ENCODE results near the gene TYSND1.
"Not testable (repeated sequence)": the region's sequence is repeated elsewhere in the genome, so short reads cannot be mapped to it uniquely, and the experiment has no call there.

The TYSND1 gene

DNA sequence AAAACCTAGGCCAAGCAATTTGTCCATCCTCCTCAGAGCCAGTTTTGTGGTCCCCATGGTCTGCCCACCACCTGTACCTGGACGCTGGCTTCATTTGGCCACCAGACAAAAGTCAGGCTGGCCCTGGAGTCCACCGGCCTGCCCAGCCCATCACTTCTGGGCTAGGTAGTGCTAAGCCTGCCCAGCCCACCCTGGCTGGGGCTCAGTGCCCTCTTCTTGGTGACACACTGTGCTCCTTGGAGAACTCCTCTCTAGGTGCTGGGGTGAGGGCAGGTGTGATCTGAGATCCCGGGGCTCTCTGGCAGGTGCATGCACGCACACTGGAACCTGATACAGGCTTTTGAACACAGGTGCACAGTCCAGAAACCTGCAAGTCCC, 15.0 kb downstream of the TYSND1 start:
- DNase-seq = no peak

GRCh38 chr10:70130878-70131559, 15.5 kb downstream of the TYSND1 start:
- peak; percentile 66 for DNase-seq

DNA sequence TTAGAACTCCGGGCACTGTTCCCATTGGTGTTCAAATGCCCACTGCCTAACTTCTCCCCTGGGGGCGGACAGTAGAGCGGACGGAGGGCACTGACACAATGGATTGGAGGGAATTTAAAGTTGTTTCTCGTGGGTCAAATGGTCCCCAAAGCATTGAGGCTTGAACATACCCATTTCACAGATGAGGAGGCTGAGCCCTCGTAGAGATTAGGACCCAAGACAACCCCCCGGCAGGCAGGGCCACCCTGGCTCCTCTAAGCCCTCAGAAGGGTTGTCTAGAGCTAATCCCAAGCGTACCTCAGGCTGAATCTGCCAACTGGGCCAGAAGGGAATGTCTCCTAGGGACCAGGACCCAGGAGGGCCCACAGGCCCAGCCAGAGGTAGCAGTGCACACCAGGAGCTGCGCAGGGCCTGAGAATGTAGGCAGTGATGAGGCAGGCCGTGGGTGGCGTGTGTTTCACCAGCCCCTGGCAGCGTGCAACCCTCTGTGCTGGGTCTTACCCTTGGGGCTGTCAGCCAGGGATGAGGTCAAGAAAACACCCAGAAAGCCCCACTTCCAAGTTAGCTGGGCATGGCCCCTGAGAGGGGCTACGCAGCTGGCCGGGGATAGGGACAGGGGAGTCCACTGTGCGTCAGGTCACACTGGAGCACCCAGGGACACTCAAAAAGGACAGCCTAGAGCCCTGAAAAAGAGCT, 19.7 kb downstream of the TYSND1 start:
- DNase-seq = no peak

DNA sequence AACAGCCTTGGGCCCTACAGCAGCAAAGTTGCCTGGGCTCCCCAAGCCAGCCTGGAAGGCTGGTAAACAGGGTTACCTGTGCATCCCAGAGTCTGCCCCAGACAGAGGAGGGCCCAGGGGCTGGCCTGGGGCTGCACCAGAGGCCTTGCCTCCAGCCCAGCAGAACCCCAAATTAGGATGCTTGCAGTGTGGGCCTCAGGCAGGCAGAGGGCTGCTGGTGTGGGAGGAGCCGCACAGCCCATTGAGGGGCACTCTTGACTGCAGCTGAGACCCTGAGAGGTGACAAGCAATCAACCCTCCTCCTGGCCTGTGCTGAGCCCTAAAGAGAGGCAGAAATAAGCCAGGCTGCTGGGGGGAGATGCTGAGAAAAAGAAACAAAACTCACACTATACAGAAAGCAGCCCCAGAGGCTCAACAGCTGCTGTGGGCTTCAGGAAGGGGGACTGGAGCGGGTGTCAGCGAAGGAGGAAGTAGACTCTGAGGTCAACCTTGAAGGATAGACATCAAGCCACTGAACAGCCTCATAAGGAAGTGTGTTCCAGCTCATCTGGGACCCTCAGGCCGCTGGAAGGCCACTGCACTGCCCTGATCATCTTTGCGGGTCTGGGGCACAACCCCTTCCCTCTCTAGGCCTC, 20.5 kb downstream of the TYSND1 start:
- DNase-seq = no peak

- no peak for DNase-seq
Measured at GRCh38 chr10:70124918-70125317, 21.6 kb downstream of the TYSND1 start.

GRCh38 chr10:70124415-70124814, 22.1 kb downstream of the TYSND1 start:
- DNase-seq = no peak

DNA sequence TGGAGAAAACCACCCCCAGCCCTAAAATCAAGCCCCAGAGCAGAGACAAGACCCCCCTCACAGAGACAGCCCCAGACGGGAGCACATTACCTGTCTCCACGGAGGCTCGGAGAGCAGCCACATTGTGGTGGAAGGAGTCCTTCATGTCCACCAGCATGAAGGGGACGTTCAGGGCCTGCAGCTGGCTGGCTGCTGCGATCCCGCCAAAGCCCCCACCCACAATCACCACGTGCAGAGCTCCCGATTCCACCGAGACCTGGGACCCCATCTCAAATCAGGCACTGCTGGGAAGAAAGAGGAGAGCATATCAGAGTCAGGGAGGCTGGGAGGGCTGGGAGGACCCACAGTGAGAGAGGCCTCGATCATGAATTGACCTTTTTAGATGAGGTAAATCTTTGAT, 22.7 kb downstream of the TYSND1 start:
- DNase-seq = no peak

DNA sequence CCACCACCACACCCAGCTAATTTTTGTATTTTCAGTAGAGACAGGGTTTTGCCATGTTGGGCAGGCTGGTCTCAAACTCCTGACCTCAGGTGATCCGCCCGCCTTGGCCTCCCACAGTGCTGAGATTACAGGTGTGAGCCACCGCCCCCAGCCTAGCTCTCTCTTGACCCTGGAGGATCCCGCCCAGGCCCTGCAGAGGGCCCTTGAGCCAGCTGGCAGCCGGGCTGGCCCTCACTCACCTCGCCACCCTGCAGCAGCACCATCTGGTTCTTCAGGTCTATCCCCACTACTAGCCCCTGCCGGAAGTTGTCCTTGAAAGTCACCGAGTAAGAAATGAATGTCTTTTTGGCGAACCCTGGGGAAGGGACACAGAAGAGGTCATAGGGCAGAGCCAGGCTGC, 23.3 kb downstream of the TYSND1 start:
- not testable (repeated sequence) for DNase-seq

- DNase-seq = no peak
Measured at GRCh38 chr10:70122742-70123141, 23.8 kb downstream of the TYSND1 start.

DNA sequence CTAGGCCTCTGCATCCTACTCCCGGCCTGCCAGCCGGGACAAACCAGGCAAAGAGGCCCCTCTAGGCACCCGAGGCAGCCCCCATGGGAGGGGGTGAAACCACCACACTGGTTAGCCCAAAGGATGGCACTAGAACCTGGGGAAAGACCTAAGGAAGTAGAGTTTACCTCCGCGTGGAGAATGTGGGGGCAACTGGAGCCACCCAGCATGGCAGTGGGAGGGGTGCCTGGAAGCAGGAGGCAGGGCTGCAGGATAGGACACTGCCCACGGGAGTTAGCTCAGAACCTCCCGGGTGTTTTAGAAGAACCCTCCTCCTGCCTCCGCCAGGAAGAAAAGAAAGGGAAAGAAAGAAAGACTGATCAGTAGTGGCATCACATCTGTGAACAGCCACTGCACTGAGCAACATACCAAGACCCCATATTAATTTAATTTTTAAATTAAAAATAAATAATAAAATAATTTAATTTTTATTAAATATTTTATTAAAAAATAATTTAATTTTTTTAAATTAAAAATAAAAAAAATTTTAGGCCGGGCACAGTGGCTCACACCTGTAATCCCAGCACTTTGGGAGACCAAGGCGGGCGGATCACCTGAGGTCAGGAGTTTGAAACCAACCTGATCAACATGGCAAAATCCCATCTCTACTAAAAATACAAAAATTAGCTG, 25.1 kb downstream of the TYSND1 start:
- no peak for DNase-seq

GRCh38 chr10:70120417-70120816, 26.1 kb downstream of the TYSND1 start:
- DNase-seq = no peak

- no peak for DNase-seq
Measured at GRCh38 chr10:70119623-70120022, 26.9 kb downstream of the TYSND1 start.

- no peak for DNase-seq
Measured at GRCh38 chr10:70119197-70119596, 27.3 kb downstream of the TYSND1 start.

DNA sequence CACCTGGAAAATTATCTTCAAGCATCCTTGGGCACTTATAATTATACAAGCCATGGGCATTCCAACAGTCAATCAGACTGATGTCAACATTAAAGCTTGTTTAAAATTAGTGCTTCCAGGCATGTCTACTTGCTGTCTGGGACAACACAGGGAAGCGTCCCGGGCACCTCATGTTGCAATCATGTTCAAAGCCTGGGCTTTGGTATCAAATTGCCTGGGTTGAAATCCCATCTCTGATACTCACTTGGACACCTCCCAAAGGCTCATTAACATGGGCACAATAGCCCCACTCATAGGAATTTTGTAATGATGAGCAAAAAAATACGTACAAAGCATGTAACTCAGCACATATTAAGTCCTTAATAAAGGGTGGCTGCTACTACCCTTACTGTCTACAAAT, 28.3 kb downstream of the TYSND1 start:
- no peak for DNase-seq

DNA sequence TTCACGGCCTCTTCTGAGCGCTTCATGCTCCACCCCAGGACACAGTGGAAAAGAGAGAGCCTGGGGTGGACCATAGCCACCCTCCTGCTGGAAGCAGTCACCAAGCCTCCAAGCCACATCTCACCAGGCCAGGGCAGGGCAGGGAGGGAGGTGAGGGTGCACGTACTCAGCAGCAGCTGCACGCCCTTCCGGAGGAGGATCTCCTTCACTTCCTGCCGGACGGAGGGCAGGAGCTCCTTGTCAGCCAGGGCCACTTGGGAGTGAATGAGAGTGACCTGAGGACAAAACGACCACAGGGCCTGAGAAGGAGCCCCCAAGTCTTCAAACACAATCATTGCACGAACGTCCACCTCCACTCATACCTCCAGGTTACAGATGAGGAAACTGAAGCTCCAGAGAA, 28.9 kb downstream of the TYSND1 start:
- no peak for DNase-seq

- peak; percentile 21 for DNase-seq
Measured at GRCh38 chr10:70115948-70116682, 30.4 kb downstream of the TYSND1 start.

GRCh38 chr10:70114902-70115301, 31.6 kb downstream of the TYSND1 start:
- no peak for DNase-seq

DNA sequence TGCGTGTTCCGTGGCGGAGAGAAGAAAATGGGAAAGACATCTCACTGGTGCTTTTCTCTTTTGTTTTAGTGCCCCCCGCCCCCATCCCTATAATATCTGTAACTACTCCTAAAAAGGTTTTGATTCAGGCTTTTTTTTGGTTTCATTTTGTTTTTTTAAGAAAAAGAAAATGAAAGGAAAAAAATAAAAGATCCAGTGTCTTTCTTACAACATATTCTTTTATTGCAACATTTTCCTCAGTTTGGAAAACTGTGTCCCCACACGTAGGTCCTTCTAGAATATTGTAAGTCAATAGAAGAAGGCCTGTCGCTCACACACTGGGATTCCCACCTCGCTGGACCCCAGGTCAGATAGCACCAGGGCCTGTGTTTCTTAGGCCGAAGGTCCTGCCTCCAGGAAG, 34.4 kb downstream of the TYSND1 start:
- DNase-seq = no peak

GRCh38 chr10:70111496-70111895, 35.0 kb downstream of the TYSND1 start:
- DNase-seq = no peak

GRCh38 chr10:70109064-70109729, 37.3 kb downstream of the TYSND1 start:
- DNase-seq = no peak

DNA sequence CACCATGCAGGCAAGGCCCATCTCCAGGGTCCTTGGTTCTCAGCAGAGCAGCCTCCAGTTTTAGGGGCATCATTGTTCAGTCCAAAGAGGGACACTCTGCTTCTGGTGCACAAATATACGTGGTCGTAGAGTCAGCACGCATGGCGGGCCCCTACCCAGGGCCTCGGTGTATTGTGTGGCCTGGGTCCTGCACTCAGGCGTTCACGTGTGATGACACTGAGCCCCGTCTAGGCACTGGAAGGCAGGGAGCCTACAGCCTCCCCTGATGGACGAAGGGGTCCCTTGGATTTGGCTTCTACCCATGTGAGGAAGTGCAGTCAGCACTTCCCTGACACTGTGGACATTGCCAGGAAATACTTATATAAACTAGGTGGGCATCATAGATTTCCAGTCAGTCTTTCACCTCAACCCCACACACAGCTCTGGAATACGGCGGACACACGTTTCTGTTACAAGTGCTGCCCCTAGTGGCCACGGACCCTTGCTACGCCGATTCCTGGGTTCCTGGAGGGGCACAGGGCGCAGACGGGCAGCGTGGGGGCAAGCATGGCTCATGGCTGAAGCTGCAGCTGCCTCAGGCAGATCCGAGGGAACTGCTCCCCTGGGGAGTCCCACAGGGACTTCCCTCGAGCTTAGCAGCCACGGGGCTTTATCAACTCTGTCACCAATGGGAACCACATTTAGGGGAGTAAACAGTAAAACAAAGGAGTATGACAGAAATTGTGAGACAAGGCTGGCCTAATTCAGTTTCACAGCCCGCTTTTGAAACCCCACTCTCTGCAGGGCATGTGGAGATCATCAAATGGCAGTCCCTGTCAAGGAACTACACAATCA, 39.3 kb downstream of the TYSND1 start:
- no peak for DNase-seq

GRCh38 chr10:70101668-70102067, 44.8 kb downstream of the TYSND1 start:
- no peak for DNase-seq

Data from fibroblast of upper back skin (primary cell).